IgD-negative memory B cell (primary cell): Measurements from ENCODE around the gene HAND2. TPM values are rescaled to one million over a fixed set of nuclear protein-coding genes. Genes with fewer than 3 reads are reported as not detected.

ENCODE experiments used
- H3K27ac Mint-ChIP-seq, 3 donors: one replicate each; pipeline ENCODE4 v1.8.0; 2020 to 2022; ENCODE audit warnings: mild to moderate bottlenecking in 3 of 3, mixed read lengths in 3 of 3, moderate library complexity in 1 of 3
- H3K27me3 Mint-ChIP-seq: one replicate; pipeline ENCODE4 v1.8.0; 2021; ENCODE audit warnings: mixed read lengths
- H3K36me3 Mint-ChIP-seq: one replicate; pipeline ENCODE4 v1.8.0; 2020; ENCODE audit warnings: mild to moderate bottlenecking, mixed read lengths
- H3K4me1 Mint-ChIP-seq, 3 donors: one replicate each; pipeline ENCODE4 v1.8.0; 2020 to 2022; ENCODE audit warnings: mixed read lengths in 3 of 3, mild to moderate bottlenecking in 1 of 3
- H3K4me3 Mint-ChIP-seq, 4 donors: one replicate each; pipeline ENCODE4 v1.8.0; 2020 to 2022; ENCODE audit warnings: mild to moderate bottlenecking in 4 of 4, mixed read lengths in 4 of 4, moderate library complexity in 3 of 4
- H3K9me3 Mint-ChIP-seq, 3 donors: one replicate each; pipeline ENCODE4 v1.8.0; 2020 to 2021; ENCODE audit warnings: mixed read lengths in 3 of 3, mild to moderate bottlenecking in 1 of 3
- polyA plus RNA-seq: library from polyadenylated mRNA; unstranded; fragments of 300-500 nt; fragmentation: Illumina TruSeq; gene quantifications from one replicate; pipeline ENCODE4 v1.2.3, GENCODE V29; 2021

Gene HAND2
- not detected for polyA plus RNA-seq

GRCh38 chr4:173529477-173530325 lies at the start of gene HAND2:
Gene HAND2, minus strand, starts transcription at chr4:173530229. Its CDS starts 940 bp downstream, at chr4:173529289.
- Mint-ChIP-seq H3K36me3 (peaks cover 2% of the 10 kb centered on the region), H3K27me3 (peaks cover 69% of the 10 kb centered on the region), H3K27ac (peak within 1 kb of the TSS; percentile 71 to 85 (median 84)), H3K4me1 (peaks cover 5 to 9% (median 5%) of the 10 kb centered on the region in 3 donors), H3K4me3 (peak within 1 kb of the TSS; percentile 38 to 86 (median 64)), H3K9me3 (peaks cover 0 to 28% (median 3%) of the 10 kb centered on the region in 3 donors)

- no peak overlapping the region for H3K4me3 Mint-ChIP-seq
- H3K36me3 Mint-ChIP-seq: no peaks in the 10 kb centered on the region
- H3K27ac Mint-ChIP-seq: no peak overlapping the region
- no peaks in the 10 kb centered on the region for H3K4me1 Mint-ChIP-seq
- H3K27me3 Mint-ChIP-seq: peaks cover 2% of the 10 kb centered on the region
- no peaks in the 10 kb centered on the region for H3K9me3 Mint-ChIP-seq
Measured at GRCh38 chr4:173578956-173579355, 48.9 kb upstream of the HAND2 start.

- Mint-ChIP-seq H3K4me3 (no peak overlapping the region), H3K27ac (no peak overlapping the region), H3K27me3 (peaks cover 2% of the 10 kb centered on the region), H3K9me3 (no peaks in the 10 kb centered on the region), H3K36me3 (no peaks in the 10 kb centered on the region), H3K4me1 (peaks cover 0 to 1% (median 0%) of the 10 kb centered on the region in 3 donors)
Measured at GRCh38 chr4:173577963-173578362, 47.9 kb upstream of the HAND2 start.

- H3K27me3 Mint-ChIP-seq: peaks cover 2% of the 10 kb centered on the region
Measured at GRCh38 chr4:173575482-173576152, 45.6 kb upstream of the HAND2 start.

GRCh38 chr4:173573725-173574124 lies 43.7 kb upstream of the HAND2 start:
- H3K4me3 Mint-ChIP-seq: no peak overlapping the region
- no peaks in the 10 kb centered on the region for H3K36me3 Mint-ChIP-seq
- H3K9me3 Mint-ChIP-seq: no peaks in the 10 kb centered on the region
- H3K27me3 Mint-ChIP-seq: peaks cover 2% of the 10 kb centered on the region
- peaks cover 0 to 1% (median 0%) of the 10 kb centered on the region in 3 donors for H3K4me1 Mint-ChIP-seq
- H3K27ac Mint-ChIP-seq: no peak overlapping the region

More at GRCh38 chr4:173575482-173576152, 45.6 kb upstream of the HAND2 start:
- Mint-ChIP-seq H3K4me3 (no peak overlapping the region), H3K27ac (no peak overlapping the region), H3K36me3 (no peaks in the 10 kb centered on the region), H3K9me3 (no peaks in the 10 kb centered on the region), H3K4me1 (peaks cover 0 to 1% (median 0%) of the 10 kb centered on the region in 3 donors)

- Mint-ChIP-seq H3K27me3 (peaks cover 2% of the 10 kb centered on the region), H3K4me1 (peaks cover 0 to 1% (median 0%) of the 10 kb centered on the region in 3 donors), H3K9me3 (no peaks in the 10 kb centered on the region), H3K36me3 (no peaks in the 10 kb centered on the region), H3K4me3 (no peak overlapping the region), H3K27ac (no peak overlapping the region)
Measured at GRCh38 chr4:173573286-173573685, 43.3 kb upstream of the HAND2 start.

GRCh38 chr4:173572493-173573129 lies 42.6 kb upstream of the HAND2 start:
- Mint-ChIP-seq H3K27ac (no peak overlapping the region), H3K36me3 (no peaks in the 10 kb centered on the region), H3K4me3 (no peak overlapping the region), H3K27me3 (peaks cover 4% of the 10 kb centered on the region), H3K4me1 (peaks cover 0 to 1% (median 0%) of the 10 kb centered on the region in 3 donors), H3K9me3 (no peaks in the 10 kb centered on the region)

- H3K27ac Mint-ChIP-seq: no peak overlapping the region
- no peaks in the 10 kb centered on the region for H3K36me3 Mint-ChIP-seq
- no peak overlapping the region for H3K4me3 Mint-ChIP-seq
- peaks cover 4% of the 10 kb centered on the region for H3K27me3 Mint-ChIP-seq
- H3K9me3 Mint-ChIP-seq: no peaks in the 10 kb centered on the region
- peaks cover 0 to 1% (median 0%) of the 10 kb centered on the region in 3 donors for H3K4me1 Mint-ChIP-seq
Measured at GRCh38 chr4:173571620-173572019, 41.6 kb upstream of the HAND2 start.

- Mint-ChIP-seq H3K27ac (no peak overlapping the region), H3K4me1 (no peaks in the 10 kb centered on the region), H3K36me3 (no peaks in the 10 kb centered on the region), H3K4me3 (no peak overlapping the region), H3K27me3 (peaks cover 2% of the 10 kb centered on the region), H3K9me3 (peaks cover 0 to 4% (median 0%) of the 10 kb centered on the region in 3 donors)
Measured at GRCh38 chr4:173565281-173565680, 35.3 kb upstream of the HAND2 start.

- Mint-ChIP-seq H3K36me3 (no peaks in the 10 kb centered on the region), H3K4me3 (no peak overlapping the region), H3K27ac (no peak overlapping the region)
Measured at GRCh38 chr4:173564461-173564860, 34.4 kb upstream of the HAND2 start.

GRCh38 chr4:173560896-173561295 lies 30.9 kb upstream of the HAND2 start:
- Mint-ChIP-seq H3K27me3 (peaks cover 6% of the 10 kb centered on the region), H3K9me3 (peaks cover 0 to 4% (median 0%) of the 10 kb centered on the region in 3 donors), H3K36me3 (no peaks in the 10 kb centered on the region), H3K4me1 (no peaks in the 10 kb centered on the region), H3K4me3 (no peak overlapping the region), H3K27ac (no peak overlapping the region)

More at GRCh38 chr4:173564461-173564860, 34.4 kb upstream of the HAND2 start:
- Mint-ChIP-seq H3K27me3 (peaks cover 2% of the 10 kb centered on the region), H3K4me1 (no peaks in the 10 kb centered on the region), H3K9me3 (peaks cover 0 to 4% (median 0%) of the 10 kb centered on the region in 3 donors)

GRCh38 chr4:173556398-173557131 lies 26.5 kb upstream of the HAND2 start:
- Mint-ChIP-seq H3K4me3 (no peak overlapping the region), H3K27ac (no peak overlapping the region), H3K9me3 (peaks cover 0 to 1% (median 1%) of the 10 kb centered on the region in 3 donors), H3K4me1 (no peaks in the 10 kb centered on the region), H3K27me3 (peaks cover 7% of the 10 kb centered on the region), H3K36me3 (no peaks in the 10 kb centered on the region)

GRCh38 chr4:173547889-173548288 lies 17.9 kb upstream of the HAND2 start:
- no peaks in the 10 kb centered on the region for H3K4me1 Mint-ChIP-seq
- H3K9me3 Mint-ChIP-seq: no peaks in the 10 kb centered on the region
- H3K4me3 Mint-ChIP-seq: no peak overlapping the region
- H3K36me3 Mint-ChIP-seq: no peaks in the 10 kb centered on the region
- peaks cover 16% of the 10 kb centered on the region for H3K27me3 Mint-ChIP-seq
- H3K27ac Mint-ChIP-seq: no peak overlapping the region

- H3K27ac Mint-ChIP-seq: no peak overlapping the region
- H3K27me3 Mint-ChIP-seq: peaks cover 16% of the 10 kb centered on the region
- H3K9me3 Mint-ChIP-seq: no peaks in the 10 kb centered on the region
- no peaks in the 10 kb centered on the region for H3K36me3 Mint-ChIP-seq
- H3K4me3 Mint-ChIP-seq: no peak overlapping the region
- no peaks in the 10 kb centered on the region for H3K4me1 Mint-ChIP-seq
Measured at GRCh38 chr4:173546776-173547175, 16.7 kb upstream of the HAND2 start.
